ENCODE measurements around the gene KLHDC8A.
A peak's percentile ranks its signal among the peaks of the same experiment; 100 is the strongest.

KLHDC8A gene

GRCh38 chr1:205343431-205344065 is 13.2 kb downstream of the KLHDC8A start:
- DNase-seq: no peak

GRCh38 chr1:205342986-205343385 is 13.7 kb downstream of the KLHDC8A start:
- no peak for DNase-seq

- DNase-seq: no peak
Observed at GRCh38 chr1:205340676-205341075, 16.0 kb downstream of the KLHDC8A start.

GRCh38 chr1:205339717-205340116 is 17.0 kb downstream of the KLHDC8A start:
- DNase-seq: no peak

GRCh38 chr1:205339197-205339702 is 17.5 kb downstream of the KLHDC8A start:
- no peak for DNase-seq

- DNase-seq: no peak
Observed at GRCh38 chr1:205338011-205338410, 18.7 kb downstream of the KLHDC8A start.

GRCh38 chr1:205337481-205337880 is 19.2 kb downstream of the KLHDC8A start:
- no peak for DNase-seq

GRCh38 chr1:205335692-205336091 is 21.0 kb downstream of the KLHDC8A start:
- peak; percentile 88 for DNase-seq

GRCh38 chr1:205332015-205332791 is 24.5 kb downstream of the KLHDC8A start:
- DNase-seq: no peak

- no peak for DNase-seq
Observed at GRCh38 chr1:205330150-205330549, 26.6 kb downstream of the KLHDC8A start.

GRCh38 chr1:205329719-205330118 is 27.0 kb downstream of the KLHDC8A start:
- no peak for DNase-seq

- no peak for DNase-seq
Observed at GRCh38 chr1:205328476-205328875, 28.2 kb downstream of the KLHDC8A start.

- DNase-seq: no peak
Observed at GRCh38 chr1:205326812-205327466, 29.8 kb downstream of the KLHDC8A start.

GRCh38 chr1:205325334-205325884 is 31.3 kb downstream of the KLHDC8A start:
- peak; percentile 64 for DNase-seq

GRCh38 chr1:205324781-205325180 is 31.9 kb downstream of the KLHDC8A start:
- no peak for DNase-seq

GRCh38 chr1:205323794-205324193 is 32.9 kb downstream of the KLHDC8A start:
- DNase-seq: no peak

GRCh38 chr1:205321959-205322283 is 34.8 kb downstream of the KLHDC8A start:
- no peak for DNase-seq

GRCh38 chr1:205321162-205321958 is 35.4 kb downstream of the KLHDC8A start, which contains the start of gene NUAK2:
Gene NUAK2, minus strand, starts transcription at chr1:205321745. Its CDS starts 117 bp downstream, at chr1:205321628.
- peak; percentile 83 for DNase-seq

- no peak for DNase-seq
Observed at GRCh38 chr1:205319081-205320018, 37.4 kb downstream of the KLHDC8A start.

GRCh38 chr1:205318231-205318991 is 38.3 kb downstream of the KLHDC8A start:
- peak; percentile 52 for DNase-seq

Measured in 8988T (cell line).